GM18511 (cell line): ENCODE results near the gene KNTC1.
"Not testable (repeated sequence)": the region's sequence is repeated elsewhere in the genome, so short reads cannot be mapped to it uniquely, and the experiment has no call there.

ENCODE experiments used
- ATAC-seq: cut with Tn5 transposase; IDR thresholded peaks from one replicate; pipeline ENCODE4 v1.9.1; 2021; ENCODE audit warnings: mild to moderate bottlenecking, moderate library complexity; ENCODE audit not compliant: unreplicated experiment

KNTC1 gene

DNA sequence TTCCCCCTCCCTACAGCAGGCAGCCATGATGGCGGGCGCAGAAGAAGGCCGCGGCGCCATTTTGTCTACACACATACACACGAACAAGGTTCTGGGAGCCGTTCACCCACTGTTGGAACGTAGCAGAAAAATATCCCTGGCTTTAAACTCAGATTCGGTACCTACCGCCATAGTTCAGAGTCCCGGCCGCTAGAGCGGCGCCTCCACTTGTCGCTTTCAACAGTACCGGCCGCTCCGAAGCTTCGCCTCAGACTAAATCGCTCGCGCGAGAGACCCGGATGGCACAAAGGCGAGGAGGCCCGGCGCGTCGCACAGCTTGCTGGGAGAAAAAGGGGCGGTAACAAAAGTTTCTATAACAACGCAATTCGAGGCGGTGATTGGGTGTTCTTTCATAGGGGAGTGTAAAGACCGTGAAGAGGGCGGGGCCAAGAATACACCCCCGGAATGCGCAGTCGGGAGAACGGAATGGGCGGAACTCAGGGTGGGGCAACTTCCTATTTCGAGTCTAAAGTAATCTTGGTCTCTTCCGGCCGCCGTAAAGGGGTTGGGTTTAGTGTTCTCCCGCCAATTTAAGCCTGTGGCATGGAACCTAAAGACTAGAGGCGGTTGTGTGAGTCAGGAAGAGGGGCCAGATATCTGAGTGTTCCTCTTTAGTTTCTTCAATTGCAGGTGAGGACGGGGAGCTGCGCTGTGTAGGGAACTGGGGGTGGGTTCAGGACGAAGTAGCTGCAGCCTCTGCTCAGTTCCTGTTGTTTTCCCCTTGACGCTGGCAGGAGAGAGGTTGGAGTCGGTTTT lies at the start of gene KNTC1, which contains the start of gene RSRC2:
Gene KNTC1 (plus strand): TSS at position 567 of the 795 bp plus-strand sequence. CDS start 2,815 bp downstream, outside the sequence.
Gene RSRC2 (minus strand): TSS at position 254 of the 795 bp plus-strand sequence. CDS start 83 bp downstream, at position 171.
- ATAC-seq: peak; percentile 93

DNA sequence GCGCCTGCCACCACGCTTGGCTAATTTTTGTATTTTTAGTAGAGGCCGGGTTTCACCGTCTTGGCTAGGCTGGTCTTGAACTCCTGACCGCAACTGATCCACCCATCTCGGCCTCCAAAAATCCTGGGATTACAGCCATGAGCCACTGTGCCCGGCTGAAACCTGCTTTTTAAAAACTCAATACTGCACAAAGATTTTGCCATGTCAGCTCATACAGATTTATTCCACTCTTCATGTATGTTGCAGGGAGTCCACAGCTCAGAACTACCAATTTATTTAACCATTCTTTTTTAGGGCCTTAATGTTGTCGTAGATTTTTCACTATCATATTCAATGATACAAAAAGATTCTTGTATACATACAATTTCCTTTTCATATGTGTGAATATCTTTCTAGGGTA lies 46.3 kb upstream of the KNTC1 start:
- ATAC-seq: no peak

DNA sequence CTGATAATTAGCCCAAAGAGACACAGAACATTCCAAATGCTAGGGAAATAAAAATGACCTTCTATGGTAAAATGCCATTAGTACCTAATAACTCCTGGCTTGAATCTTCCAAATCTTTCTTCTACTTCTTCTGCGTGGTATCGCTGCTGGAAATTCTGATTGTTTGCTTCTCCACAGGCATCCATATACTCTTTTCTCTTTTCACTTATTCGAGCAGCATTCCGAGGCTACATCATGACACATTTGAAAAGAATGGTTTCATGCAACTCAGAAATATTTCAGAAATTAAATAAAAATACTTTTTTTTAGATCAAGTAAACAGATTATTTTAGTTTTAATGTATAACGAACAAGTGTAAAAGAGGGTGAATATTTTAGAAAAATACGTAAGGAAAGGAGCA lies 45.2 kb upstream of the KNTC1 start:
- no peak for ATAC-seq

GRCh38 chr12:122483969-122484368 lies 43.1 kb upstream of the KNTC1 start:
- ATAC-seq: no peak

DNA sequence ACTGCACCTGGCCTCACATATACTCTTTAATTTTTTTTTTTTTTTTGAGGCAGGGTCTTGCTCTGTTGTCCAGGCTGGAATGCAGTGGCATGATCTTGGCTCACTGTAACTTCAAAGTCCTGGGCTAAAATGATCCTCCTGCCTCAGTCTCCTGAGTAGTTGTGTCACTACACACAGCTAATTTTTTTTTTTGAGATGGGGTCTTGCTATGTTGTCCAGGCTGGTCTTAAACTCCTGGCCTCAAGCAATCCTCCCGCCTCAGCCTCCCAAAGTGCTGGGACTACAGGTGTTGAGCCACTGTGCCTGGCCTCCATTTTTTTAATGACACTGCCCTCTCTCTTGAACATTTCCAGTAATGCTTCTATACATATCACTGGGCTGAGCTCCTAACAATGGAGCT lies 42.7 kb upstream of the KNTC1 start:
- not testable (repeated sequence) for ATAC-seq

GRCh38 chr12:122486360-122486759 lies 40.7 kb upstream of the KNTC1 start:
- ATAC-seq: not testable (repeated sequence)

- no peak for ATAC-seq
Observed at GRCh38 chr12:122486805-122487426, 40.1 kb upstream of the KNTC1 start.

DNA sequence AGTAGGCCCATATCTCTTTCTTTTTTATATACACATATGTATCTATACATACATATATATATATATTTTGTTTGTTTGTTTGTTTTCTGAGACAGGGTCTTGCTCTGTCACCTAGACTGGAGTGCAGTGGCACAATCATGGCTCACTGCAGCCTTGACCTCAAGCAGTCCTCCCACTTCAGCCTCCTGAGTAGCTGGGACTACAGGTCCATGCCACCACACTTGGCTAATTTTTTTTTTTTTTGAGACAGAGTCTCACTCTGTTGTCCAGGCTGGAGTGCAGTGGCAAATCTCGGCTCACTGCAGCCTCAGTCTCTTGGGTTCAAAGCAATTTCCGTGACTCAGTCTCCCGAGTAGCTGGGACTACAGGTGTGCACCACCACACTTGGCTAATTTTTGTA lies 39.2 kb upstream of the KNTC1 start:
- not testable (repeated sequence) for ATAC-seq

DNA sequence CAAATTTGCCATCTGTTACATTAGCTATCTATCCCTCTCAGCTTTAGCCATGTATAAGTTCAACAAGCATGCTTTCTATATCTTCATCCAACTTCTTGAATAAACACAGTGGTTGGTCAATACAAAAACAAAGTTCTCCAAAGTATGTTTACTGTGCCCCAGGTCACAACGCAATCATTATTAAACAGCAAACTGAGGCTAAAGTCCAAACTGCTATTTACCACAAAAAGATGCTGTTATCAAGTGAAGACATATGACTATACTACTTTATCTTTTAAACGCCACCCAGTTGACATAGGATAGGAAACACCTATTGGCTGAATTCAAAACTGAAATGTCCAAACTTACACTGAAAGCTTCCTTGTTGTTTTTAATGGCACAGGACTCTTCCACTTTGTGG lies 38.0 kb upstream of the KNTC1 start:
- no peak for ATAC-seq

GRCh38 chr12:122491991-122492390 lies 35.1 kb upstream of the KNTC1 start:
- ATAC-seq: no peak

GRCh38 chr12:122493222-122493621 lies 33.8 kb upstream of the KNTC1 start:
- ATAC-seq: not testable (repeated sequence)

- ATAC-seq: no peak
Observed at GRCh38 chr12:122495258-122495657, 31.8 kb upstream of the KNTC1 start.

DNA sequence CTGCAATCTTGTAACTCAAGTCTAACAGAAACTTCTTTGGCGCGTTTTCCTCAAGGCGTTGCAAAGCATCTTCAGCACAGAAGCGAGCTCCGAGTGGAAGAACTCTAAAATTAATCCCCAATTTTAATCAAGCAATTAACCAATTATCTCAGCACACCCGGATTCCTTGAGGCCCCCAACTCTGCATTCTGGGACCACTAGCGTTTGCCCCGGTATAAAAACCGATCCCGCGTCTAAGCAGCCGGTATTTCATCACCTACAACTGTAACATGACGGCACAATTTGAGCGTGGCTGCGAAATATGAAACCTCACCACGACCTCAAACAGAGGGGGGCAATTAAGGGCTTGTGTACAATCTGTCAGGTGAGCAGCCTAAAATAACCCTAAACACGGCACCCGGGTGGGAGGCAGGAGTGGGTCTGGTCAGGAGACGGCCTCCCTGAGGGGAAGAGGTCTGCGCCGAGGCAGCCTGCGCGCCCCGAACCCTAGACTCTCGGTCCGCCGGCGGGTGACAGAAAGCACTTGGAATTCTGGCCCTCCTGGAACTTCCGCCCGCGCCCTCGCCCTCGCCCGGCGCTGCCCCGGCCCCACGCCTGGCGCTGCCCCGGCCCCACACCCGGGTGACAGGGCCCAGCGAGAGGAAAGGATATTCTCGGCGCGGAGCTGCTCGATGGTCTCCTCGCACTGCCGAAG lies 26.9 kb upstream of the KNTC1 start:
- ATAC-seq: peak; percentile 28

GRCh38 chr12:122500685-122501488 lies 26.2 kb upstream of the KNTC1 start, which contains the start of gene ZCCHC8:
ZCCHC8 (minus strand) TSS chr12:122500932; CDS start chr12:122500840, 92 bp downstream.
- peak; percentile 90 for ATAC-seq

GRCh38 chr12:122501489-122501989 lies 25.5 kb upstream of the KNTC1 start:
- no peak for ATAC-seq

- no peak for ATAC-seq
Observed at GRCh38 chr12:122503147-122503751, 23.8 kb upstream of the KNTC1 start.

DNA sequence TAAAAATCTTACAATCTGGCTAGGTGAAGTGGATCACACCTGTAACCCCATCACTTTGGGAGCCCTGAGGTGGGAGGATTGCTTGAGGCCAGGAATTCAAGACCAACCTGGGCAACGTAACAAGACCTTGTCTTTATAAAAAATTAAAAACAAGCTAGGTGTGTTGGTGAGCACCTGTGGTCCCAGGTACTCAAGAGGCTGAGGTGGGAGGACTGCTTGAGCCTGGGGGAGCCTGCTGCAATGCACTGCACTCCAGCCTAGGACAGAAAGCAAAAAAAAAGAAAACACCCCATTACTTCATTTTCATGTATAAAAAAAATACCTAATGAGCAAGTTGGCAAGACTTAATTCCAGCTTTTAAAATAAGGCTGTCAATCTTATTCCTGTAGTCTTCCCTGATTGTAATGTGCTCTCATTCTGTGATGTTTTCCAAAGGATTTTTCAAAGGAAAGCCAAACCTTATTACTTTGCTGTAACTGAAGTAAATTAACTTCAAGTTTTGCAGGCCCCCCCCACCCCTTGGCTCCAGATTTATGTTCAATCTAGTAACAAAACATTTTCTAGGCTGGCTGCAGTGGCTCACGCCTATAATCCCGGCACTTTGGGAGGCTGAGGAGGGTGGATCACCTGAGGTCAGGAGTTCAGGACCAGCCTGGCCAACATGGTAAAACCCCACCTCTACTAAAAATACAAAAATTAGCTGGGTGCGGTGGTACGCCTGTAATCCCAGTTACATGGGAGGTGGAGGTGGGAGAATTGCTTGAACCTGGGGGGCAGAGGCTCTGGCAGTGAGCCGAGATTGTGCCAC lies 23.1 kb upstream of the KNTC1 start:
- ATAC-seq: no peak

DNA sequence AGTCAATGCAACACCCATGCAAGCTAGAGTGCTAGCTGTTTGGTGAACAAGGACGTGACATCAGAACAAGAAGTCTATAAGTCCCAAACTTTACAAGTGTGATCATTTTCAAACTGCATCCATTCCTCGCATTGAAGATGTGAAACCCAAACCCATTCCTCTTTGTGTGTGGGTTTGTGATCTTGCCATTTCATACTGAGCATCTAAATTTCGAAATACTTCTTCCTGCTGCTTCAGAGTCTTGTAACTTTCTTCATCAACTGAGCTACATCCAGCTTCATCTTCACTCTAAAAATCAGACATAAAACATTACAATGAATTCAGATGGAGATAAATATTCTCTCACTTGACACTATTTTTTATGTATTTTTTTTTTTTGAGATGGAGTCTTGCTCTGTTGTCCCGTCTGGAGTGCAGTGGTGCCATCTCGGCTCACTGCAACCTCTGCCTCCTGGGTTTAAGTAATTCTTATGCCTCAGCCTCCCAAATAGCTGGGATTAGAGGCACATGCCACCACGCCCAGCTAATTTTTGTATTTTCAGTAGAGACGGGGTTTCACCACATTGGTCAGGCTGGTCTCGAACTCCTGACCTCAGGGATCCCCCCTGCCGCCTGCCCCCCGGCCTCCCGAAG lies 21.5 kb upstream of the KNTC1 start:
- no peak for ATAC-seq
